ENCODE data around the gene IL1B.

Gene IL1B

DNA sequence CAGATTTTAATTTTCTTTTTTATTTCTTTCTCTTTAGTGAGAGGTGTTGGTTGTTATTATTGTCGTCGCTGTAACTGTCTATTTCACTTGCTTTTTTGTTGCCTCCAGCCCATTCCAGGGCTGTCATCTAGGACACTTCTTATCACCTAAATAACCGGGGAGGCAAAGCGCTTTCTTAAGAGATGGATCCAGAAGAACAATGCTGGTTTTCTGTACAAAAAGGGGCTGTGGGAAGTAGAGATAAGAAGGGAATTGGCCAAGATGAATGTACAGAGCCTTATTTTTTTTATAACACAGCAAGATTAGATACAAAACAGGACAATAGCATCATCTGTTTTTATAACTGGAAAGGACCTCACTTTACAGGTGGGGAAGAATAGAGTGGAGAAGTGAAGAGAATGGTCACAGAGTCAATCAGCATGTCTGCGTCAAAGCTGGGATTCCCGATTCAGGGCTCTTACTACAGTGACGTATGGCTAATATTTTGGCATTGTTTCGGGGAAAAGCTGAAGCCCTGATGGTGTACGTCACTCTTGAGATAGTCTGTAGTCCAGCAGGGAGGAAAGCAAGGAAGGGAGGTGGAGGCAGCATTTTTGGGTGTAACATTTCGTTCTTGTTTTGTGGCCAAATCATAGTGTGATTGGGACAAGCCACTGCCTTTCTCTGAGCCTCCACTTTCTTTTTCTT lies 23.2 kb downstream of the IL1B start:
- no peak for DNase-seq (ENCODE audit: insufficient read length, low spot score)
- FAIRE-seq = no peak
- TF ChIP-seq POLR2A (IDR thresholded peaks at IDR 0.05; ENCODE audit: low read depth, low read length) = no peak

DNA sequence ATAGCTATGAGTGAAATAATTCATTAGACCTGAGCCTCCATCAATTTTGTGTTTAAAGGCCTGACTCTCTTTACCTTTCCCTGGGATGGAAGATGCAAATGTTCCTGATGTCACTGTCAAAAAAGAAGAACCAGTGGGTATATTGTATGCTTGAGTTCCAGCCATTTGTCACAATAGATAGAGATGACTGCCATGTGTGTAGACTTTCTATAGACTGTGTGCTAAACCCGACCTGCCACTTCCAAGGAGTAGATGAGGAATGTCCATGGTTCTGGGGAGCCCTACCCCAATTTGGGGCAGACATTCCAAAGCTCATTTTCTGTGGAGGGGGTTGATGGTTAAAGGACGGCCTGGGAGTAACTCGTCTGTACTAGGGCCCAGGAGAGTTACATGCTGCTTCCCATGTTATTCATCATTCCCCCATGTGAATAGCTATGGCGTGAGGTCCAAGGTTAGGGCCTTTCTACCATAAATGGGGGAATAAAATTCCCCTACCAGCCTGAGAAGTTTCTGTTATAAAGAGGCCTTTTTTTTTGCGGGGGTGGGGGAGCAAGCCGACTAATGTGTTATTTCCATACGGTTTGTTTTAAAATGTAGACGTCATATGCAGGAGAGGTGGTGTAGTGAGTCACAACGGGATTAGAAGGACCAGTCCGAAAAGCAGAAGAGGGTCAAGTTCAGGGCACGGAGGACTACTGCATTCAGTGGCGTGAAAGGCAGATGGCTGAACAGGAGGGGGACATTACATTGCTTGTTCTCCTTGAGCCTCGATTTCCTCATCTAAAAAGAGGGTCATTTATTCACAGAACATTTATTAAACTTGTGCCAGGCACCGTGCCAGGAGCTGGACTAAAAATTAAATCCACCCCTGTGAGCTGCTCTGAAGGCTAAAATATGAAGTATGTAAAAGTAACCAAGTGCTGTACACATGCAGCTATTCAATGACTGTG lies 24.0 kb downstream of the IL1B start:
- no peak for FAIRE-seq
- no peak for TF ChIP-seq POLR2A (IDR thresholded peaks at IDR 0.05; ENCODE audit: low read depth, low read length)

GRCh38 chr2:112811841-112812306 lies 24.7 kb downstream of the IL1B start:
- no peak for TF ChIP-seq POLR2A (IDR thresholded peaks at IDR 0.05; ENCODE audit: low read depth, low read length)
- FAIRE-seq (peak; percentile 77), DNase-seq (ENCODE audit: insufficient read length, low spot score) (peak; percentile 55)

More for the DNA sequence above, 24.0 kb downstream of the IL1B start:
- no peak for DNase-seq (ENCODE audit: insufficient read length, low spot score)

GRCh38 chr2:112811276-112811831 lies 25.2 kb downstream of the IL1B start:
- DNase-seq (ENCODE audit: insufficient read length, low spot score) = no peak
- FAIRE-seq = no peak
- TF ChIP-seq POLR2A (IDR thresholded peaks at IDR 0.05; ENCODE audit: low read depth, low read length) = no peak

- no peak for TF ChIP-seq POLR2A (IDR thresholded peaks at IDR 0.05; ENCODE audit: low read depth, low read length)
- DNase-seq (ENCODE audit: insufficient read length, low spot score) (no peak), FAIRE-seq (no peak)
Measured at GRCh38 chr2:112809112-112809511, 27.5 kb downstream of the IL1B start.

DNA sequence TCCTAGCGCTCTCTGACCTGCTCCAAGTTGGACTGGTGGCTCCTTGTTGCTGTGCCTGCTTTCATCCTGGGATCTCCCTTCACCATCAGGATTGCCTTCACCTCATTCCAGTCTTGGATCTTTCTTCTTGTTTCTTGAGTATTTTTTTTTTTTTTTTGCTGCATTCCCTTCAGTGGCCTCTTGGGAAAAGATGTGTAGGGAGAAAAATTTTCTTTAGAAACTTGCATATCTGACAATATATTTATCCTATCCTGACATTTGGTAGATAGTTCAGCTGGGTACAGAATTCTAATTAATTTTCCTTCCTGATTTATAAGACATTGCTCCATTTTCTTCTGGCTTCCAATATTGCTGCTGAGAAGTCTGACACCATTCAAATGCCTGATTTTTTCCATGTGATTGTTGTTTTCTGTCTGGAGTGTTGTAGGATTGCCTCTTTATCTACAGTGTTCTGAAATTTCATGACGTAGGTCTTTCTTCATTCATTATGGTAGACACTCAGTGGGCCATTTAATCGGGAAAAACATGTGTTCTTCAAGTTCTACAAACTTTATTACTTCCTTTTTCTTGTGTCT lies 29.3 kb downstream of the IL1B start:
- no peak for TF ChIP-seq POLR2A (IDR thresholded peaks at IDR 0.05; ENCODE audit: low read depth, low read length)

GRCh38 chr2:112805542-112805941 lies 31.0 kb downstream of the IL1B start:
- DNase-seq (ENCODE audit: insufficient read length, low spot score) = no peak
- TF ChIP-seq POLR2A (IDR thresholded peaks at IDR 0.05; ENCODE audit: low read depth, low read length) = no peak
- FAIRE-seq = no peak

More for the DNA sequence above, 29.3 kb downstream of the IL1B start:
- DNase-seq (ENCODE audit: insufficient read length, low spot score) (no peak), FAIRE-seq (no peak)

DNA sequence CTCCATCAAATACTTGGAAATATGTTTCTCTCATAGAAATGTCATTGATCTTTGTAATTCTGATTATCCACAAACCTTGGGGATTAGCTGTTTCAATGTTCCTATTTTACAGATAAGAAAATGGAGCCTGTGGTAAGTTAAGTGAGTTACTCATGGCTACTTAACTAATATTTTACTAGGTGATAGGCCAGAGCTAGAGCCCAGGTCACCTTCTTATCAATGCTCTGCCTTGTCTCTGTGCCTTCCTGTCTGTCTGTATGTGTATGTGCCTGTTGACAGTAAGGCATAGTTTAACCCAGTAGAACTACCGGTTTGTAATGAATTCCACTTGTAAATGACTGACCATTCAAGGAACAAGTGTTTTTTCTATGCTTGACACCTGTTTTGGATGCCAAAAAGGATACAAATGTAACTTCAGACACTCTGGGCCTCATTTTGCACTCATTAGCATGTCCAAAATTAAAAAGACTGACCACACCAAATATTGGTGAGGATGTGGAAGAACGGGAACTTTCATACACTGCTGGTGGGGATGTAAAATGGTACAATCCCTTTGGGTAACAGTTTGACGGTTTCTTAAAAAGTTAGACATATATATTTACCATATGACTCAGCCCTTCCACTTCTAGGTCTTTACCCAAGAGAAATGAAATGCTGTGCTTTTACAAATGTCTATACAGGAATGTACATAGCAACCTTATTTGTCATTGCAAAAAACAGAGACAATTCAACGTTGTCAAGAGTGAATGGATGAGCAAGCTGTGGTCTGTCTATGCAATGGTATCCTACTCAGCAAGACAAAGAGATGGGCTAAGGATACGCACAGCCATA lies 32.7 kb downstream of the IL1B start:
- no peak for FAIRE-seq
- TF ChIP-seq POLR2A (IDR thresholded peaks at IDR 0.05; ENCODE audit: low read depth, low read length) = no peak
- DNase-seq (ENCODE audit: insufficient read length, low spot score) = no peak

DNA sequence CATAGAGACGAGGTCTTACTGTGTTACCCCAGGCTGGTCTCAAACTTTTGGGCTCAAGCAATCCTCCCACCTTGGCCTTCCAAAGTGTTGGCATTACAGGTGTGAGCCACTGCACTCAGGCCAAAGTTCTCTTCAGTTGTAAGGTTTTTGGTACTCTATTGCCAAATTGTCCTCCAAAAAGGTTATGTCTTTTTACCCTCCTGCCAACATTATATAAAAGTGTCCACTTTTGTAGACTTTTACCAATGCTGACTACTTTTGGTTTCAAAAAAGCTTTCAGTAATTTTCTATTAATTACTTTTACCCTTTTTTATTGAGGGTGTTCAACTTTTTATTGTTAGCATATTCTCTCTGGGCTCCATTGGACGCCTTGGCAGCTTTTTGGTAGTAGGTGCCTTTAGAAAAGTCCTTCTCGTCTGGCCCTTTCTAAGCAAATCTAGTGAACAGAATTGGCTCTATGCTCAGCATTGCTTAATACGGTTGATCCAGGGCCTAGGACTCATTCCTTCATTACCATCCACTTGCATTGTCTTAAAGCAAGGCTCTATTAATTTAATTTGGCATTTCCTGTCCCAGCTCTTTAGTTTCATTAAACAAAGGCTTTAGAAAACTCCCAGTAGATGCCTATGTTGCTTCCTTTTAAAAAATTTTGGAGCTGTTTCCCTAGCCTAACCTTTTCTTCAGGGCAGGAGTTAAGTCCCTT lies 35.5 kb downstream of the IL1B start:
- FAIRE-seq = no peak
- no peak for TF ChIP-seq POLR2A (IDR thresholded peaks at IDR 0.05; ENCODE audit: low read depth, low read length)
- no peak for DNase-seq (ENCODE audit: insufficient read length, low spot score)

GRCh38 chr2:112798979-112799975 lies 37.3 kb downstream of the IL1B start:
- DNase-seq (ENCODE audit: insufficient read length, low spot score) (no peak), FAIRE-seq (no peak)
- no peak for TF ChIP-seq POLR2A (IDR thresholded peaks at IDR 0.05; ENCODE audit: low read depth, low read length)

GRCh38 chr2:112796486-112796885 lies 40.1 kb downstream of the IL1B start:
- DNase-seq (ENCODE audit: insufficient read length, low spot score) = no peak
- no peak for FAIRE-seq
- TF ChIP-seq POLR2A (IDR thresholded peaks at IDR 0.05; ENCODE audit: low read depth, low read length) = no peak

Data from H54 (cell line).